ENCODE data around the gene KIZ. TPM values are rescaled to one million over a fixed set of nuclear protein-coding genes. Genes with fewer than 3 reads are reported as not detected.

Gene KIZ
- total and polyA plus RNA-seq, 2 donors from 2014 or later: 17.3 to 21.8 TPM

DNA sequence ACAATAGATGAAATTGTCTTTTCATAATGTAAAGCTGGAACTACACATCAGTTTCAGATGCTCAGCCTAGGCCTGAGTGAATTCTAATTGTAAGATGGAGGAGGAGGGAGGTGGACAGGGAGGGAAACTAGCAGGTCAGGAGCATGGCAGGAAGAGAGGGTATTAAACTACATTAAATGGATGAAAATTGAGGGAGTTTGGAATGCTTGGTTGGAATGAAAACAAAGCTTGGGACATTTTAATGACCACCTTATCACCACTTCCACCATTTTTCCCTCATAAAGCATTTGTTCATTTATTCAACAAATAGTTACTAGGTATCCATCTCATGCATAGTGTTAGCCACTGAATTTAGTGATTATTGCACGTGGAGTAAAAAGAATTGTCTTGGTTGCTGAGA lies 65.0 kb downstream of the KIZ start:
- no peak overlapping the region for H3K9ac ChIP-seq (ENCODE audit: low read length in 3 of 3)
- no peak overlapping the region for H3K4me3 ChIP-seq (ENCODE audit: low read length in 3 of 3)
- H3K27ac ChIP-seq (ENCODE audit: low read depth in 2 of 2, low read length in 2 of 2): no peak overlapping the region
- FAIRE-seq: no peak
- intact Hi-C loops (cut with DNase I): no loop called here
- no peaks in the 10 kb centered on the region for H3K36me3 ChIP-seq (ENCODE audit: control insufficient read depth in 2 of 3, insufficient read depth in 3 of 3, low read length in 3 of 3)
- TF ChIP-seq, protein P1, sequence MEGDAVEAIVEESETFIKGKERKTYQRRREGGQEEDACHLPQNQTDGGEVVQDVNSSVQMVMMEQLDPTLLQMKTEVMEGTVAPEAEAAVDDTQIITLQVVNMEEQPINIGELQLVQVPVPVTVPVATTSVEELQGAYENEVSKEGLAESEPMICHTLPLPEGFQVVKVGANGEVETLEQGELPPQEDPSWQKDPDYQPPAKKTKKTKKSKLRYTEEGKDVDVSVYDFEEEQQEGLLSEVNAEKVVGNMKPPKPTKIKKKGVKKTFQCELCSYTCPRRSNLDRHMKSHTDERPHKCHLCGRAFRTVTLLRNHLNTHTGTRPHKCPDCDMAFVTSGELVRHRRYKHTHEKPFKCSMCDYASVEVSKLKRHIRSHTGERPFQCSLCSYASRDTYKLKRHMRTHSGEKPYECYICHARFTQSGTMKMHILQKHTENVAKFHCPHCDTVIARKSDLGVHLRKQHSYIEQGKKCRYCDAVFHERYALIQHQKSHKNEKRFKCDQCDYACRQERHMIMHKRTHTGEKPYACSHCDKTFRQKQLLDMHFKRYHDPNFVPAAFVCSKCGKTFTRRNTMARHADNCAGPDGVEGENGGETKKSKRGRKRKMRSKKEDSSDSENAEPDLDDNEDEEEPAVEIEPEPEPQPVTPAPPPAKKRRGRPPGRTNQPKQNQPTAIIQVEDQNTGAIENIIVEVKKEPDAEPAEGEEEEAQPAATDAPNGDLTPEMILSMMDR (IDR thresholded peaks at IDR 0.05; ENCODE audit: borderline replicate concordance, extremely low read depth, insufficient read depth): no peak
- no peaks in the 10 kb centered on the region for H3K9me3 ChIP-seq (ENCODE audit: control insufficient read depth in 2 of 3, insufficient read depth in 1 of 3, low read length in 3 of 3)
- peak in 2 of 5 donors; percentile 57 to 70 for DNase-seq
- H3K4me1 ChIP-seq (ENCODE audit: control insufficient read depth in 2 of 3, insufficient read depth in 2 of 3, low read depth in 1 of 3, low read length in 3 of 3): no peaks in the 10 kb centered on the region
- no peaks in the 10 kb centered on the region for H3K27me3 ChIP-seq (ENCODE audit: control insufficient read depth, insufficient read depth, low read length)

DNA sequence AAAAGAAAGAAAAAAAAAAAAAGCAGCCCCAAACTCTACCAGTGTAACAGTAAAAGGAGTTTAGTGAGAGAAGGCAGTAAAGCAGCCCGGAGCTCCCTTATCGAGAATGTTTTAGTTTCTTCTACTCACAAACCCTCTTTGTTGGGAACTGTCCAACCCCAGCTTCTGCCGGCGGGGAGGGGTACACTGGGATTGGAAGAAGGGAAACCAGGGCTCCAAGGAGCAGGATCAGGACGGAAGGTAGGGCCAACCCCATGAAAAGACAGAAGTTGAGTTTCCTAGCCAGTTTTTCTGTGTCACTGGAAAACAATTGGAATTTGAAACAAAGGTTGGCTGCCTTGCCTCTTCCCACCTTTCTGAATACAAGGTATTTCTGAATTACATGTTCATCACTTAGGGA lies 66.0 kb downstream of the KIZ start:
- TF ChIP-seq, protein P1 (IDR thresholded peaks at IDR 0.05; ENCODE audit: borderline replicate concordance, extremely low read depth, insufficient read depth): no peak
- intact Hi-C loops (cut with DNase I): no loop called here
- no peaks in the 10 kb centered on the region for H3K4me1 ChIP-seq (ENCODE audit: control insufficient read depth in 2 of 3, insufficient read depth in 2 of 3, low read depth in 1 of 3, low read length in 3 of 3)
- H3K27me3 ChIP-seq (ENCODE audit: control insufficient read depth, insufficient read depth, low read length): no peaks in the 10 kb centered on the region
- H3K27ac ChIP-seq (ENCODE audit: low read depth in 2 of 2, low read length in 2 of 2): no peak overlapping the region
- DNase-seq (peak in 3 of 5 donors; percentile 34 to 78 (median 56)), FAIRE-seq (no peak)
- H3K4me3 ChIP-seq (ENCODE audit: low read length in 3 of 3): no peak overlapping the region
- no peaks in the 10 kb centered on the region for H3K9me3 ChIP-seq (ENCODE audit: control insufficient read depth in 2 of 3, insufficient read depth in 1 of 3, low read length in 3 of 3)
- H3K36me3 ChIP-seq (ENCODE audit: control insufficient read depth in 2 of 3, insufficient read depth in 3 of 3, low read length in 3 of 3): no peaks in the 10 kb centered on the region
- no peak overlapping the region for H3K9ac ChIP-seq (ENCODE audit: low read length in 3 of 3)

DNA sequence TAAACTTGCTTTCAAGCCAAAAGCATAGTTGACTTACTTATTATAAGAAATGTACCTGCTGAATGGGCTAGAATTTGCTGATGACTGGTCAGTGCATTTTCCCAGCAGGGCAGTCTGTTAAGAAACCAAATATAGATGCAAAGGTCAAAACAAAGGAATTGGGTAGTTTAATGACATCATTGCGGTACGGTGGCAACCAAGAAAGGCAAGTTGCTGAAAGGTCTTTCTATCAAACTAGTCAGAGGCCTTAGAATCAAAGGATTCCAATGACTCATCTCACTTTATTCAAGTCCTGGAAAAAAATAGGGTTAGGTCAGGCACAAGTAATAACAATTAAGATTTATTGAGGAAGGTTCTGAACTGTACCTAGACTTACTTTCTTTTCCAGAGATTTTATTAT lies 76.4 kb downstream of the KIZ start:
- Histone ChIP-seq H3K9me3 (ENCODE audit: control insufficient read depth in 2 of 3, insufficient read depth in 1 of 3, low read length in 3 of 3) (no peaks in the 10 kb centered on the region), H3K27ac (ENCODE audit: low read depth in 2 of 2, low read length in 2 of 2) (no peak overlapping the region), H3K27me3 (ENCODE audit: control insufficient read depth, insufficient read depth, low read length) (no peaks in the 10 kb centered on the region), H3K4me3 (ENCODE audit: low read length in 3 of 3) (no peak overlapping the region), H3K36me3 (ENCODE audit: control insufficient read depth in 2 of 3, insufficient read depth in 3 of 3, low read length in 3 of 3) (peaks cover 0 to 3% (median 0%) of the 10 kb centered on the region in 3 donors), H3K4me1 (ENCODE audit: control insufficient read depth in 2 of 3, insufficient read depth in 2 of 3, low read depth in 1 of 3, low read length in 3 of 3) (no peaks in the 10 kb centered on the region), H3K9ac (ENCODE audit: low read length in 3 of 3) (no peak overlapping the region)
- intact Hi-C loops (cut with DNase I): no loop called here
- DNase-seq (no peak), FAIRE-seq (no peak)
- TF ChIP-seq, protein P1 (IDR thresholded peaks at IDR 0.05; ENCODE audit: borderline replicate concordance, extremely low read depth, insufficient read depth): no peak

DNA sequence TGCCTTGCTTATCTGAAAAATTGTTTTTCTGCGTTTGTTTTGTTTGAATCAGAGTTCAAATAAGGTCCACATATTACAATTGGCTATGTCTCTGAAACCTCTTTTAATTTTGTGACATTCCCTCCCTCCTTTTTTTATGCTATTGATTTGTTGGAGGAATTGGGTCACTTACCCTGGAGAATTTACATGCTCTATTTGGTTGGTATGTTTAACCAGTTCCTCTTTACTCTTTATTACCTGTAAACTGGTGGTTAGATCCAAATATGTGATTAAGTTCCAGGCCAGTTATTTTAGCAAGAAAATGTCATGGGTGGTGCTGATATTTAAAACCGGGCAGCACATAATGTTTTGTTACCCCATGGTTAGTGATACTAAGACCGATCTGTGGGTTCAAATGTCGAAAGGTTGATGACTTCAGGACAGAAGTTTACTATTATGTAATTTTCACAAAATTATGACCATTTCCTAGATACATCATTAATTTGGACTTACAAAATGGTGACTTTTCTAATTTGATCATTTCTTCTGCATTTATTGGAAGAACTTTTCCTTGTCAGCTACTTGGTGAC lies 77.3 kb downstream of the KIZ start:
- TF ChIP-seq, protein P1 (IDR thresholded peaks at IDR 0.05; ENCODE audit: borderline replicate concordance, extremely low read depth, insufficient read depth): no peak
- DNase-seq (no peak), FAIRE-seq (no peak)
- Histone ChIP-seq H3K27ac (ENCODE audit: low read depth in 2 of 2, low read length in 2 of 2) (no peak overlapping the region), H3K4me3 (ENCODE audit: low read length in 3 of 3) (no peak overlapping the region), H3K9me3 (ENCODE audit: control insufficient read depth in 2 of 3, insufficient read depth in 1 of 3, low read length in 3 of 3) (no peaks in the 10 kb centered on the region), H3K4me1 (ENCODE audit: control insufficient read depth in 2 of 3, insufficient read depth in 2 of 3, low read depth in 1 of 3, low read length in 3 of 3) (no peaks in the 10 kb centered on the region), H3K36me3 (ENCODE audit: control insufficient read depth in 2 of 3, insufficient read depth in 3 of 3, low read length in 3 of 3) (peaks cover 0 to 3% (median 0%) of the 10 kb centered on the region in 3 donors), H3K9ac (ENCODE audit: low read length in 3 of 3) (no peak overlapping the region), H3K27me3 (ENCODE audit: control insufficient read depth, insufficient read depth, low read length) (no peaks in the 10 kb centered on the region)
- intact Hi-C loops (cut with DNase I): no loop called here
